OCI-LY3 (cell line): ENCODE measurements around the gene RARA.
A peak's percentile ranks its signal among the peaks of the same experiment; 100 is the strongest.
"Not testable (repeated sequence)": the region's sequence is repeated elsewhere in the genome, so short reads cannot be mapped to it uniquely, and the experiment has no call there.

ENCODE experiments used
- H2AFZ ChIP-seq: fragments of 200-600, 300-600 bp; shearing (Covaris generic); 2 replicates; pipeline ENCODE4 v1.6.0; 2014; ENCODE audit warnings: antibody characterized with exemption, low read depth, low read length
- H3K27ac ChIP-seq: fragments of 200-600, 300-600 bp; sonication (generic); 2 replicates; pipeline ENCODE4 v1.5.1; 2014; ENCODE audit warnings: mild to moderate bottlenecking, low read length, moderate library complexity, mixed read lengths
- H3K27me3 ChIP-seq: fragments of 200-600, 300-600 bp; sonication (generic); 2 replicates; pipeline ENCODE4 v1.6.1; 2014; ENCODE audit warnings: low read depth, low read length, mixed read lengths
- H3K36me3 ChIP-seq: fragments of 200-600, 300-600 bp; sonication (generic); replicated peaks from 2 replicates; pipeline ENCODE3; 2014; ENCODE audit warnings: low read depth, low read length, mixed read lengths
- H3K4me1 ChIP-seq: fragments of 300-600, 200-600 bp; sonication (generic); 2 replicates; pipeline ENCODE4 v1.6.1; 2014; ENCODE audit warnings: low read length, mixed read lengths
- H3K4me2 ChIP-seq: fragments of 200-600, 300-600 bp; sonication (generic); 2 replicates; pipeline ENCODE4 v1.6.1; 2014; ENCODE audit warnings: low read length, mixed read lengths
- H3K4me3 ChIP-seq: fragments of 300-600, 200-600 bp; sonication (generic); 2 replicates; pipeline ENCODE4 v1.5.1; 2014; ENCODE audit warnings: antibody characterized with exemption, mild to moderate bottlenecking, low read length, moderate library complexity
- H3K79me2 ChIP-seq: fragments of 300-600, 200-600 bp; shearing (Covaris generic); 2 replicates; pipeline ENCODE4 v1.6.1; 2014; ENCODE audit warnings: mild to moderate bottlenecking, low read length, mixed read lengths
- H3K9ac ChIP-seq: fragments of 300-600, 200-600 bp; shearing (Covaris generic); 2 replicates; pipeline ENCODE4 v1.6.0; 2014; ENCODE audit warnings: mild to moderate bottlenecking, low read length, moderate library complexity
- H3K9me3 ChIP-seq: fragments of 200-600, 300-600 bp; shearing (Covaris generic); 2 replicates; pipeline ENCODE4 v1.6.1; 2014; ENCODE audit warnings: low read length, mixed read lengths; ENCODE audit not compliant: insufficient read depth
- H4K20me1 ChIP-seq: fragments of 200-600, 300-600 bp; sonication (generic); 2 replicates; pipeline ENCODE4 v1.6.1; 2016; ENCODE audit warnings: low read length, mixed read lengths; ENCODE audit not compliant: insufficient read depth
- EZH2phosphoT487 ChIP-seq: fragments of 200-600 bp; shearing (Covaris generic); IDR thresholded peaks from 2 replicates; pipeline ENCODE4 v1.6.1; 2018; ENCODE audit warnings: antibody characterized with exemption, mixed run types, low read depth
- TF ChIP-seq, protein P1 (sequence below): fragments of 200-600, 300-600 bp; sonication (generic); IDR thresholded peaks from 2 replicates; pipeline ENCODE4 v1.5.1; 2014; ENCODE audit warnings: antibody characterized with exemption, low read length, low read depth

Gene RARA

DNA sequence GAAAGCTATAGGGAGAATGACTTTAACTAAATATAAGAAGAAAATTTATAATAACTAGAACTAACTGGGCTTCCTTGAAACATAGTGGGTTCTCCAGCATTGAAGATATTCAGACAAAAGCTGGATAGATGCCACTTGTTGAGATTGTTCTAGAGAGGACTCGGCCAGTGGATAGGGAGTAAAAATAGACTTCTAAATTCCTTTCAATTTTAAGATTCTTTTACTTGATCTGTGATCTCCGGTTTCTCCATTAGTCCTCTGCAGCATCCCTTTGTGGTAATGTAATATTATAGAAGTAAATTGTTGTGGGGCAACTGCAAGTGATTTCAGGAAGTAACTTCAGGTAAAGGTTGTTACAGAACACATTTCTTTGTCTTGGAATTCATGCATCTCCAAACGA is 10.3 kb upstream of the RARA start:
- H3K79me2 ChIP-seq = no peaks in the 10 kb centered on the region
- no peak overlapping the region for H3K4me3 ChIP-seq
- no peaks in the 10 kb centered on the region for H3K27me3 ChIP-seq
- peaks cover 9% of the 10 kb centered on the region for H4K20me1 ChIP-seq
- no peak overlapping the region for H2AFZ ChIP-seq
- H3K4me2 ChIP-seq = no peak overlapping the region
- H3K9ac ChIP-seq = no peak overlapping the region
- H3K27ac ChIP-seq = no peak overlapping the region
- no peaks in the 10 kb centered on the region for H3K9me3 ChIP-seq
- TF ChIP-seq EZH2phosphoT487 = no peak
- TF ChIP-seq, protein P1, sequence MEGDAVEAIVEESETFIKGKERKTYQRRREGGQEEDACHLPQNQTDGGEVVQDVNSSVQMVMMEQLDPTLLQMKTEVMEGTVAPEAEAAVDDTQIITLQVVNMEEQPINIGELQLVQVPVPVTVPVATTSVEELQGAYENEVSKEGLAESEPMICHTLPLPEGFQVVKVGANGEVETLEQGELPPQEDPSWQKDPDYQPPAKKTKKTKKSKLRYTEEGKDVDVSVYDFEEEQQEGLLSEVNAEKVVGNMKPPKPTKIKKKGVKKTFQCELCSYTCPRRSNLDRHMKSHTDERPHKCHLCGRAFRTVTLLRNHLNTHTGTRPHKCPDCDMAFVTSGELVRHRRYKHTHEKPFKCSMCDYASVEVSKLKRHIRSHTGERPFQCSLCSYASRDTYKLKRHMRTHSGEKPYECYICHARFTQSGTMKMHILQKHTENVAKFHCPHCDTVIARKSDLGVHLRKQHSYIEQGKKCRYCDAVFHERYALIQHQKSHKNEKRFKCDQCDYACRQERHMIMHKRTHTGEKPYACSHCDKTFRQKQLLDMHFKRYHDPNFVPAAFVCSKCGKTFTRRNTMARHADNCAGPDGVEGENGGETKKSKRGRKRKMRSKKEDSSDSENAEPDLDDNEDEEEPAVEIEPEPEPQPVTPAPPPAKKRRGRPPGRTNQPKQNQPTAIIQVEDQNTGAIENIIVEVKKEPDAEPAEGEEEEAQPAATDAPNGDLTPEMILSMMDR = no peak
- H3K4me1 ChIP-seq = no peaks in the 10 kb centered on the region
- H3K36me3 ChIP-seq = peaks cover 66% of the 10 kb centered on the region

DNA sequence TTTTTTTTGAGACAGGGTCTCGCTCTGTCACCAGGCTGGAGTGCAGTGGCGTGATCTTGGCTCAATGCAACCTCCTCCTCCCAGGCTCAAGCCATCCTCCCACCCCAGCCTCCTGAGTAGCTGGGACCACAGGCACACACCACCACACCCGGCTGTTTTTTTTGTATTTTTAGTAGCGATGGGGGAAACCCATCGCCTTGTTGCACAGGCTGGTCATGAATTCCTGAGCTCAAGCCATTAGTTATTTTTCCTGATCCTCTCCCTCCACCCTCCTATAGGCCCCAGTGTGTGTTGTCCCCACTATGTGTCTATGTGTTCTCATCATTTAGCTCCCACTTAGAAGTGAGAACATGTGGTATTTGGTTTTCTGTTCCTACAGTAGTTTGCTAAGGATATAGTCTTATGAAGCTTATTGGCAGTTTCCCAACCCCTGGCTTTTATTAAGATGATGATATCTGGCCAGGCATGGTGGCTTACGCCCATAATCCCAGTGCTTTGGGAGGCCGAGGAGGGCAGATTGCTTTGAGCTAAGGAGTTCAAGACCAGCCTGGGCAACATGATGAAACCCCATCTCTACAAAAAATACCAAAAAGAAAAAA is 9.7 kb upstream of the RARA start:
- Histone ChIP-seq H3K36me3 (peaks cover 66% of the 10 kb centered on the region), H4K20me1 (peaks cover 15% of the 10 kb centered on the region)
- not testable (repeated sequence) for H3K4me1 ChIP-seq, H3K4me3 ChIP-seq, H3K4me2 ChIP-seq, H2AFZ ChIP-seq, H3K27me3 ChIP-seq, H3K9ac ChIP-seq, H3K27ac ChIP-seq, H3K9me3 ChIP-seq, H3K79me2 ChIP-seq

DNA sequence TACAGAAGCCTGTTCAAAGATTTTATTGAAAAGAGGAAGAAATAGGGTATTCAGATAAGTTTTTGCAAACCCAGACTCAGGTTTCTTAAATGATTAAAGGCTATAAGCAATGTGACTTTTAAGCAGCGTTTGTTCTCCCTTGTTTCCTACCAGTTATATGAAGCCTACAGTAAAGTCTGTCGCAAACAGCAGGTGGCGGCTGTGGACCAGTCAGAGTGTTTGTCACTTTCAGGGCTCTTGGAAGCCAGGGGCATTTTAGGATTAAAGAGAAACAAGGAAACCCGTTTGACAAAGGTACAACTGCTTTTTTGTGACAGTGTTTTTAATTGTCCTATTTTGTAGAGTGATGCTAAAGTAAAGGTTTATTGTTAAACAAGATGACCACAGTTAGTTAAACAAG is 7.7 kb upstream of the RARA start:
- Histone ChIP-seq H3K4me1 (no peaks in the 10 kb centered on the region), H3K4me2 (no peak overlapping the region), H3K4me3 (no peak overlapping the region), H3K27me3 (no peaks in the 10 kb centered on the region), H3K9me3 (no peaks in the 10 kb centered on the region), H3K79me2 (no peaks in the 10 kb centered on the region), H3K27ac (no peak overlapping the region), H4K20me1 (peaks cover 17% of the 10 kb centered on the region), H3K36me3 (peaks cover 51% of the 10 kb centered on the region), H3K9ac (no peak overlapping the region), H2AFZ (no peak overlapping the region)
- TF ChIP-seq EZH2phosphoT487 = no peak
- TF ChIP-seq, protein P1 = peak; percentile 27

DNA sequence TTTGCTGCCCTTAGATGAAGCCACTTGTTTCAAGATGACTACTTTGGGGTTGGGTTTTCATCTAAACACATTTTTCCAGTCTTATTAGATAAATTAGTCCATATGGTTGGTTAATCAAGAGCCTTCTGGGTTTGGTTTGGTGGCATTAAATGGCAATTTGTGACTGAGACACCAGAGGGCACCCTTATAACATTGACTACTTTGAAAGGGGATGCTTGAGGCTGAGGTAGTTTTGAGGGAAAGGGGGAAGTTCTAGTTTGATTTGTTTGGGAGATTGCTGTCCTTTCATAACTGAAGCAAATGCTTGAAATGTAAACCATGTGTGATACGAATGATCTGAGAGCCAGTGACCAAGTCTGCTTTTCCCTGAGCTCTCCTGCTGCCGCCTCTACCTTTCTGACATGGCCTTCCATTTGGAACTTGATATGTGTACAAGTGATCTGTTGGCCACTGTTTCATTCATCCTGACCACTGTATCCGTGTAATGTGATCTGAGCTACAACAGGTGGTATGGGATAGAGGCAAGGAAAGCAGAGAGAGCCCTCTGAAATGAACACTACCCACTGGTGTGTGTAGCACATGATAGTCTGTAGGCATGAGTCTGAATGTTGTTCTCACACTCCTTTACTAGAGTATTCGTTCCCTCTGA is 5.8 kb upstream of the RARA start:
- Histone ChIP-seq H3K27ac (no peak overlapping the region), H3K27me3 (no peaks in the 10 kb centered on the region), H3K4me3 (no peak overlapping the region), H3K36me3 (peaks cover 41% of the 10 kb centered on the region), H4K20me1 (peaks cover 17% of the 10 kb centered on the region), H3K4me2 (no peak overlapping the region), H3K9ac (no peak overlapping the region), H3K4me1 (no peaks in the 10 kb centered on the region), H2AFZ (no peak overlapping the region), H3K79me2 (no peaks in the 10 kb centered on the region), H3K9me3 (no peaks in the 10 kb centered on the region)
- TF ChIP-seq, protein P1 = peak; percentile 75
- no peak for TF ChIP-seq EZH2phosphoT487
